Measurements from ENCODE around the gene TDRD12.

GRCh38 chr19:32843716-32844245 is 124.2 kb downstream of the TDRD12 start:
- TF ChIP-seq POLR2A (IDR thresholded peaks at IDR 0.05) (no peak), EP300 (IDR thresholded peaks at IDR 0.05) (no peak)
